H1 (cell line): ENCODE results near the gene GJB4. TPM values are rescaled to one million over a fixed set of nuclear protein-coding genes. Genes with fewer than 3 reads are reported as not detected.

Source experiments
- CTCF ChIA-PET: fragments of 300-600 bp; sonication (Branson Sonifier 250); formaldehyde crosslinking; loops from one replicate; lab custom pipeline; 2021; ENCODE audit not compliant: partially characterized antibody; lab: Charles Lee
- POLR2A ChIA-PET: fragments of 300-600 bp; sonication (Branson Sonifier 250); formaldehyde crosslinking; loops from one replicate; lab custom pipeline; 2021; ENCODE audit warnings: inconsistent platforms; ENCODE audit not compliant: partially characterized antibody; lab: Charles Lee
- DNase-seq, 2 experiments: peaks; one replicate each; pipeline versions ENCODE4 v3.0.0 to v3.0.0-alpha.2; 2010 to 2022; ENCODE audit warnings: low spot score in 2 of 2, low read depth in 1 of 2, mixed read lengths in 1 of 2
- FAIRE-seq: peaks from 2 replicates; lab custom pipeline; 2011; peaks lifted over from hg19 to GRCh38; lab: Jason Lieb, UNC
- H2AFZ ChIP-seq: 2 replicates; pipeline ENCODE4 v1.8.1; 2012; ENCODE audit warnings: low read length, inconsistent platforms
- H2AK5ac ChIP-seq: 2 replicates; pipeline ENCODE4 v1.6.1; 2013; ENCODE audit warnings: low read depth, low read length
- H2BK120ac ChIP-seq: replicated peaks from 2 replicates; pipeline ENCODE3; 2013; ENCODE audit warnings: low read depth, low read length, inconsistent platforms
- H2BK12ac ChIP-seq: 2 replicates; pipeline ENCODE4 v1.6.1; 2013; ENCODE audit warnings: low read depth, low read length
- H2BK15ac ChIP-seq: 2 replicates; pipeline ENCODE4 v1.6.1; 2013; ENCODE audit warnings: low read length
- H2BK20ac ChIP-seq: 2 replicates; pipeline ENCODE4 v1.6.1; 2013; ENCODE audit warnings: low read length
- H2BK5ac ChIP-seq: 2 replicates; pipeline ENCODE4 v1.6.1; 2013; ENCODE audit warnings: low read depth, low read length
- H3K14ac ChIP-seq: 2 replicates; pipeline ENCODE4 v1.6.1; 2013; ENCODE audit warnings: inconsistent platforms; ENCODE audit not compliant: insufficient read length
- H3K18ac ChIP-seq: 2 replicates; pipeline ENCODE4 v1.6.1; 2013; ENCODE audit warnings: low read length; ENCODE audit errors: extremely low read depth
- H3K23ac ChIP-seq: 2 replicates; pipeline ENCODE4 v1.6.1; 2013; ENCODE audit warnings: inconsistent platforms; ENCODE audit not compliant: insufficient read length
- H3K23me2 ChIP-seq: 2 replicates; pipeline ENCODE4 v1.6.1; 2013; ENCODE audit warnings: low read depth, low read length
- H3K27ac ChIP-seq: 2 replicates; pipeline ENCODE4 v1.6.1; 2011; ENCODE audit warnings: low read depth, low read length, inconsistent platforms
- H3K27me3 ChIP-seq, 4 experiments: replicated peaks in 1 of 4; 1 replicate in 1 of 4; 2 replicates in 3 of 4; pipeline versions ENCODE4 v1.6.1 to v1.8.1; 2011 to 2013; ENCODE audit warnings: low read length in 3 of 4, mild to moderate bottlenecking in 3 of 4, inconsistent platforms in 2 of 4, mixed read lengths in 2 of 4, moderate library complexity in 1 of 4; ENCODE audit not compliant: control insufficient read depth in 3 of 4, insufficient read depth in 3 of 4; ENCODE audit errors: extremely low read depth in 1 of 4
- H3K36me3 ChIP-seq, 4 experiments: 2 replicates each; pipeline versions ENCODE4 v1.6.1 to v1.8.1; 2011 to 2013; ENCODE audit warnings: mild to moderate bottlenecking in 4 of 4, low read length in 3 of 4, moderate library complexity in 2 of 4, control low read depth in 1 of 4, inconsistent platforms in 1 of 4; ENCODE audit not compliant: insufficient read depth in 4 of 4, control insufficient read depth in 2 of 4
- H3K4ac ChIP-seq: replicated peaks from 2 replicates; pipeline ENCODE3; 2013; ENCODE audit warnings: low read length, low read depth, mixed read lengths, inconsistent platforms; ENCODE audit not compliant: insufficient read length
- H3K4me1 ChIP-seq, 4 experiments: replicated peaks in 1 of 4; 1 replicate in 1 of 4; 2 replicates in 3 of 4; pipeline versions ENCODE4 v1.6.1 to v1.8.1; 2011 to 2013; ENCODE audit warnings: low read length in 3 of 4, inconsistent platforms in 2 of 4, mixed read lengths in 1 of 4; ENCODE audit not compliant: insufficient read depth in 4 of 4, control insufficient read depth in 3 of 4
- H3K4me2 ChIP-seq, 2 experiments: 2 replicates each; pipeline versions ENCODE4 v1.6.1 to v1.8.1; 2011 to 2013; ENCODE audit warnings: low read depth in 2 of 2, low read length in 2 of 2, control low read depth in 1 of 2, inconsistent platforms in 1 of 2, mild to moderate bottlenecking in 1 of 2; ENCODE audit not compliant: insufficient read depth in 1 of 2
- H3K4me3 ChIP-seq, 4 experiments: fragments of 200-600, 300-600 bp in 1 of 4; sonication (generic), shearing (Covaris generic), sonication (Bioruptor Twin) in 1 of 4; 2 replicates each; pipeline versions ENCODE4 v1.5.1 to v1.8.1; 2011 to 2016; ENCODE audit warnings: low read length in 4 of 4, low read depth in 3 of 4, control low read depth in 2 of 4, inconsistent platforms in 2 of 4, mild to moderate bottlenecking in 2 of 4, mixed read lengths in 1 of 4, moderate library complexity in 1 of 4; ENCODE audit not compliant: insufficient read depth in 2 of 4; ENCODE audit errors: extremely low read depth in 1 of 4
- H3K56ac ChIP-seq: replicated peaks from 2 replicates; pipeline ENCODE3; 2013; ENCODE audit warnings: low read depth, mild to moderate bottlenecking, mixed read lengths, low read length, inconsistent platforms; ENCODE audit not compliant: insufficient read length
- H3K79me1 ChIP-seq: 2 replicates; pipeline ENCODE4 v1.6.1; 2013; ENCODE audit warnings: low read depth, low read length, control low read depth
- H3K79me2 ChIP-seq, 2 experiments: 2 replicates each; pipeline versions ENCODE4 v1.6.1 to v1.8.1; 2012 to 2013; ENCODE audit warnings: low read length in 2 of 2, mild to moderate bottlenecking in 2 of 2, inconsistent platforms in 1 of 2; ENCODE audit not compliant: insufficient read depth in 2 of 2, control insufficient read depth in 1 of 2
- H3K9ac ChIP-seq, 4 experiments: replicated peaks in 1 of 4; 1 replicate in 1 of 4; 2 replicates in 3 of 4; pipeline versions ENCODE4 v1.6.1 to v1.8.1; 2011 to 2013; ENCODE audit warnings: low read depth in 3 of 4, low read length in 3 of 4, control low read depth in 2 of 4, mild to moderate bottlenecking in 2 of 4, moderate library complexity in 2 of 4, inconsistent platforms in 1 of 4; ENCODE audit errors: extremely low read depth in 1 of 4
- H3K9me3 ChIP-seq, 2 experiments: 2 replicates each; pipeline versions ENCODE4 v1.6.1 to v1.8.1; 2012 to 2013; ENCODE audit warnings: mild to moderate bottlenecking in 2 of 2, moderate library complexity in 2 of 2, control low read depth in 1 of 2, inconsistent platforms in 1 of 2, low read depth in 1 of 2, low read length in 1 of 2, mixed read lengths in 1 of 2; ENCODE audit not compliant: insufficient read depth in 2 of 2
- H4K20me1 ChIP-seq, 2 experiments: replicated peaks in 1 of 2; 2 replicates each; pipeline versions ENCODE3 to v1.8.1; 2011 to 2013; ENCODE audit warnings: inconsistent platforms in 2 of 2, low read length in 2 of 2, mild to moderate bottlenecking in 1 of 2; ENCODE audit not compliant: insufficient read depth in 2 of 2, control insufficient read depth in 1 of 2
- H4K5ac ChIP-seq: 2 replicates; pipeline ENCODE4 v1.6.1; 2013; ENCODE audit warnings: low read length, low read depth, mixed read lengths, inconsistent platforms; ENCODE audit not compliant: insufficient read length
- H4K8ac ChIP-seq: 2 replicates; pipeline ENCODE4 v1.8.0; 2013; ENCODE audit warnings: mild to moderate bottlenecking, moderate library complexity, low read length, inconsistent platforms; ENCODE audit not compliant: insufficient read depth; ENCODE audit errors: extremely low read depth
- H4K91ac ChIP-seq: replicated peaks from 2 replicates; pipeline ENCODE3; 2013; ENCODE audit warnings: low read length, mixed read lengths, inconsistent platforms; ENCODE audit not compliant: insufficient read length
- CTBP2 ChIP-seq: IDR thresholded peaks from 2 replicates; pipeline ENCODE4 v1.7.0; 2011; ENCODE audit warnings: borderline replicate concordance, mild to moderate bottlenecking, moderate library complexity, mixed read lengths, low read length; ENCODE audit not compliant: insufficient read depth, insufficient read length
- GABPA ChIP-seq: IDR thresholded peaks from 2 replicates; pipeline ENCODE4 v1.6.1; 2011; ENCODE audit warnings: mild to moderate bottlenecking, low read length, moderate library complexity, borderline replicate concordance; ENCODE audit not compliant: insufficient read depth
- MAFK ChIP-seq: IDR thresholded peaks from 2 replicates; pipeline ENCODE4 v1.6.1; 2012; ENCODE audit warnings: low read depth, mild to moderate bottlenecking, improper control_type of control experiment, low read length
- RXRA ChIP-seq: IDR thresholded peaks from 2 replicates; pipeline ENCODE4 v1.6.1; 2011; ENCODE audit warnings: low read depth, mild to moderate bottlenecking, low read length, moderate library complexity; ENCODE audit not compliant: insufficient read depth
- WGBS, 2 experiments: shearing (Covaris generic) in 1 of 2; methylation state at CpG; one replicate each; pipeline versions ENCODE4 v1.1.6 to v1.1.7; 2013 to 2015; ENCODE audit warnings: low lambda C conversion rate in 2 of 2, mixed read lengths in 2 of 2, inconsistent platforms in 1 of 2, low coverage in 1 of 2, missing lambda C conversion rate in 1 of 2; ENCODE audit not compliant: insufficient replicate concordance in 2 of 2, insufficient coverage in 1 of 2, insufficient read length in 1 of 2; ENCODE audit errors: extremely low coverage in 1 of 2, missing lambda C conversion rate in 1 of 2; 5-methylcytosine and 5-hydroxymethylcytosine counted together
- polyA plus RNA-seq, 7 experiments: library from polyadenylated mRNA; depleted of rRNA in 3 of 7; stranded (reverse) in 5 of 7; unstranded in 2 of 7; fragments of >200 nt in 5 of 7; fragments of 200-250 nt in 2 of 7; gene quantifications; 1 replicate in 5 of 7; 2 replicates in 1 of 7; 4 replicates in 1 of 7; pipeline versions ENCODE4 v1.2.1 to v1.2.3, GENCODE V29; 2011 to 2013; ENCODE audit warnings: missing spikeins in 2 of 7, mixed read lengths in 2 of 7
- total RNA-seq: library from RNA; stranded (reverse); fragmentation: NEBNext Ultra II Directional; extraction: Animal tissue kit (Norgen Biotek cat#: 25700); gene quantifications from 2 replicates; pipeline ENCODE4 v1.2.1, GENCODE V29; 2021

Gene GJB4
- total and polyA plus RNA-seq, 2 of the 8 experiments (the other 6 are each of a cell fraction or from before 2014, with no cell fraction given), result 0.20 to 0.41 TPM

- H3K4me2 ChIP-seq, result no peak overlapping the region
- FAIRE-seq, result no peak
- H3K27me3 ChIP-seq, result no peaks in the 10 kb centered on the region; a peak in 2 of 7 replicates
- H3K9ac ChIP-seq, result no peak overlapping the region
- H2AFZ ChIP-seq, result no peak overlapping the region
- no peak overlapping the region for H2BK15ac ChIP-seq
- H4K5ac ChIP-seq, result no peak overlapping the region
- 92% methylated on average over 5 of the region's 6 CpGs; no CpG with 5 or more reads in 1 of the 2 experiments for WGBS, 2 experiments
- no peak overlapping the region for H3K14ac ChIP-seq
- H2AK5ac ChIP-seq, result no peak overlapping the region
- H2BK12ac ChIP-seq, result 0 out of 2 replicates have a peak overlapping the region, but pooled peaks have one; percentile 23
- POLR2A ChIA-PET, result interaction anchor here (0.6 kb wide), 1 partner anchor 269 kb away, joined by 4 read pairs; no protein-coding TSS in a partner anchor
- H3K23me2 ChIP-seq, result no peaks in the 10 kb centered on the region; the same call in 1 of the 2 replicates
- H3K18ac ChIP-seq, result no peak overlapping the region
- H3K23ac ChIP-seq, result no peak overlapping the region
- no peak overlapping the region for H3K56ac ChIP-seq
- no peak overlapping the region for H3K27ac ChIP-seq
- no peak for DNase-seq
- CTCF ChIA-PET, result interaction anchor here (0.6 to 1.2 kb wide), 2 partner anchors 11 to 78 kb away, joined by 4 read pairs; partner anchors contain the start of gene GJB4
- H2BK20ac ChIP-seq, result no peak overlapping the region
- H3K4me3 ChIP-seq, result no peak overlapping the region
- no peak overlapping the region for H2BK5ac ChIP-seq
- H3K9me3 ChIP-seq, result no peaks in the 10 kb centered on the region
- no peak overlapping the region for H4K91ac ChIP-seq
- no peak for TF ChIP-seq GABPA
- no peak for TF ChIP-seq RXRA
- no peak for TF ChIP-seq MAFK
- no peak for TF ChIP-seq CTBP2
- H4K20me1 ChIP-seq, result no peaks in the 10 kb centered on the region
- no peak overlapping the region for H4K8ac ChIP-seq
- no peaks in the 10 kb centered on the region for H3K36me3 ChIP-seq
- no peak overlapping the region for H3K4ac ChIP-seq
- H3K79me1 ChIP-seq, result no peaks in the 10 kb centered on the region
- H3K4me1 ChIP-seq, result peaks cover 0 to 6% (median 0%) of the 10 kb centered on the region in 4 experiments; a peak in 4 of 7 replicates
- no peaks in the 10 kb centered on the region for H3K79me2 ChIP-seq
- H2BK120ac ChIP-seq, result no peak overlapping the region
These were observed 11.9 kb upstream of the GJB4 start for GRCh38 chr1:34747638-34747941.
